Measurements from ENCODE around the gene SRGAP1. TPM values are rescaled to one million over a fixed set of nuclear protein-coding genes. Genes with fewer than 3 reads are reported as not detected.

Gene SRGAP1
- total and polyA plus RNA-seq, 9 donors, result 2.8 to 17.9 (median 8.6) TPM

DNA sequence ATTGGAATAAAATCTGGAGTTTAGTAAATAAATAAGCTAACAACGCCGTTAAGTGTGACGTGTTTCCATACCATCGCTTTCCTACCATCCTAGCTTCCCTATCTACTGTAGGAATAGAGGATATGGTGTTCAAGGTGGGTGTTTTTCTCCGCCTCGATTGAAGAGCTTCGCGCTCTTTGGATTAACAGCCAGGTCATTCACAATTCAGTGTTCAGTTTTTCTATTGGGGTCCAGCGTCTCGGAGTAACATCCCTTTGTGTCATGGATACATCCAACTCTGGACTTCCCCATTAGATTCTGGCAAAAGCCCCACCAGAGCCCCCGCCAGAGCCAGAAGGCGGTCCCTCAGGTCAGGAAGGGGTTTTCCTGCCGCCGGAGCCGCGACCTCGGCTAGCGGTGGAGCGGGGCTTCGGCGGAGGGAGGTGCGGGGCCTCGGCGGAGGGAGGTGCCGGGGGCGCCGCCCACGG, 1.2 kb upstream of the SRGAP1 start:
- WGBS, 3 donors, result 2 to 6% (median 4%) methylated on average over 21 to 28 of the region's 28 CpGs
- Histone ChIP-seq H3K4me3 (peak overlapping the region; percentile 83), H3K36me3 (no peaks in the 10 kb centered on the region), H3K9me3 (no peaks in the 10 kb centered on the region), H3K27me3 (no peaks in the 10 kb centered on the region), H3K4me1 (ENCODE audit: insufficient read depth) (peaks cover 5% of the 10 kb centered on the region), H3K27ac (peak overlapping the region; percentile 90 to 93)
- no peak for DNase-seq
- intact Hi-C loops (cut with DNase I), result loop anchor here in 3 of 4 donors (5.0 to 10.0 kb wide), 4 partner anchors 92 to 414 kb away; partner anchors contain the start of gene KICS2 (in 1 of the 3)
- TF ChIP-seq POLR2A (IDR thresholded peaks at IDR 0.05) (no peak), EP300 (IDR thresholded peaks at IDR 0.05) (no peak)
- TF ChIP-seq, protein P1, sequence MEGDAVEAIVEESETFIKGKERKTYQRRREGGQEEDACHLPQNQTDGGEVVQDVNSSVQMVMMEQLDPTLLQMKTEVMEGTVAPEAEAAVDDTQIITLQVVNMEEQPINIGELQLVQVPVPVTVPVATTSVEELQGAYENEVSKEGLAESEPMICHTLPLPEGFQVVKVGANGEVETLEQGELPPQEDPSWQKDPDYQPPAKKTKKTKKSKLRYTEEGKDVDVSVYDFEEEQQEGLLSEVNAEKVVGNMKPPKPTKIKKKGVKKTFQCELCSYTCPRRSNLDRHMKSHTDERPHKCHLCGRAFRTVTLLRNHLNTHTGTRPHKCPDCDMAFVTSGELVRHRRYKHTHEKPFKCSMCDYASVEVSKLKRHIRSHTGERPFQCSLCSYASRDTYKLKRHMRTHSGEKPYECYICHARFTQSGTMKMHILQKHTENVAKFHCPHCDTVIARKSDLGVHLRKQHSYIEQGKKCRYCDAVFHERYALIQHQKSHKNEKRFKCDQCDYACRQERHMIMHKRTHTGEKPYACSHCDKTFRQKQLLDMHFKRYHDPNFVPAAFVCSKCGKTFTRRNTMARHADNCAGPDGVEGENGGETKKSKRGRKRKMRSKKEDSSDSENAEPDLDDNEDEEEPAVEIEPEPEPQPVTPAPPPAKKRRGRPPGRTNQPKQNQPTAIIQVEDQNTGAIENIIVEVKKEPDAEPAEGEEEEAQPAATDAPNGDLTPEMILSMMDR (IDR thresholded peaks at IDR 0.05), result no peak

DNA sequence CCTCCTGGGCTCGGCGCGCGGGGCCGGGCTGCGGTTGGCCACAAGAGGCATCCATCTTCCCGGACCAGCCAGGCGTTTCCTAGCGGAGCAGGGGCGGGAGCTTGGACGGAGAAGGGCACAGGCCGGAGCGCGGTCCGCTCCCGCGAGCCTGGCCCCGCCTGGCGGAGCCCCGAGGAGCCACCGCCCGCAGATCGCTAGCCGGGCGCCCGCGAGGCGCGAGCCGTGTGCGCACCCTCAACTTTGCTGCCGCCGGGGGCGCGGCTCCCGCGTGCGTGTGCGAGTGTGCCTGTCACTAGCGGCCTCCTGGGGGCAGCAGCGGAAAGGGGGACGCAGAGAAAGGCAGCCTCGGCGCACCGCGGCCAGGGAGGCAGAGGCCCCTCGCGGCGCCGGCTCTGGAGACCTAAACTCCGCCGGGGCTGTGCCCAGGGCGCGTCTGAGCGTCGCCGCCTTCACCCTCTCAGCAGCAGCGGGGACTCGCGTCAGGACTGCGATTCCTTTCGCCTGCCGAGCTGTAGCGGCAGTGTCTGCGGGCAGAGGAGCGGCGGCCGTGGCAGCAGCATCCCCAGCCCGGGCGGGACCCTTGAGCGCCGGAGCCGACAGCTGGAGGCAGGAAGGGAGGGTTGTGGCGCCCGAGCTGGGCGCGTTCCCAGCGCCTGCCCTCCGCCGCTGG, 644 bp upstream of the SRGAP1 start:
- Histone ChIP-seq H3K4me3 (peak overlapping the region; percentile 83), H3K36me3 (no peaks in the 10 kb centered on the region), H3K27ac (peak overlapping the region; percentile 90 to 93), H3K4me1 (ENCODE audit: insufficient read depth) (peaks cover 6% of the 10 kb centered on the region), H3K27me3 (no peaks in the 10 kb centered on the region), H3K9me3 (no peaks in the 10 kb centered on the region)
- intact Hi-C loops (cut with DNase I), result loop anchor here in 3 of 4 donors (2.0 to 10.0 kb wide), 5 partner anchors 91 to 413 kb away; partner anchors contain the start of gene KICS2 (in 1 of the 3)
- 0 to 1% (median 0%) methylated on average over 30 to 80 of the region's 80 CpGs for WGBS, 3 donors
- DNase-seq, result peak; percentile 93 to 96 (median 94)
- TF ChIP-seq POLR2A (IDR thresholded peaks at IDR 0.05), result peak; percentile 40
- TF ChIP-seq EP300 (IDR thresholded peaks at IDR 0.05), result no peak
- TF ChIP-seq, protein P1 (IDR thresholded peaks at IDR 0.05), result peak; percentile 89 to 100 (median 99)

DNA sequence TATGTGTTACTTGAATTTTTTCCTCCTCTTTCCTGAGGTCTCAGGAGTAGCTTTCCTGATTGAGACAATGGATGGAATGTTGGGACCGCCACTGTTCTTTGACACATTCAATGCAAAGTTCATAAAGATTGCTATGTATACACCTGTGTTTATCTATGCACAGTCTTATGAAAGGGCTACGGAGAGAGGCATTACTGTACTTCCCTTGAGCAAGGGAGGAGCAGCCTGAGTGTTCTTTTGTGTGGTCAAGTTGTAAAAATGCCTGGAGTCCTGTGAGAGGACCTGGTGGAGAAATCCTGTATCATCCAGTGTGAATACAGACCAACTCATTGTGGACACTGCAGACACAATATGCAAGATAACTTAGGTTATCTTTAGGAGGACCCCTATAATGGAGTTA, 1.2 kb downstream of the SRGAP1 start:
- Histone ChIP-seq H3K36me3 (no peaks in the 10 kb centered on the region), H3K4me3 (peak overlapping the region; percentile 83), H3K4me1 (ENCODE audit: insufficient read depth) (peaks cover 6% of the 10 kb centered on the region), H3K27me3 (no peaks in the 10 kb centered on the region), H3K9me3 (no peaks in the 10 kb centered on the region), H3K27ac (no peak overlapping the region)
- 24 to 36% (median 34%) methylated on average over 2 of the region's 2 CpGs for WGBS, 3 donors
- intact Hi-C loops (cut with DNase I), result loop anchor here in 2 of 4 donors (2.0 to 10.0 kb wide), 4 partner anchors 89 to 379 kb away; partner anchors contain the start of gene KICS2 (in 1 of the 2)
- no peak for TF ChIP-seq POLR2A (IDR thresholded peaks at IDR 0.05)
- TF ChIP-seq, protein P1 (IDR thresholded peaks at IDR 0.05), result no peak
- TF ChIP-seq EP300 (IDR thresholded peaks at IDR 0.05), result no peak
- DNase-seq, result no peak

DNA sequence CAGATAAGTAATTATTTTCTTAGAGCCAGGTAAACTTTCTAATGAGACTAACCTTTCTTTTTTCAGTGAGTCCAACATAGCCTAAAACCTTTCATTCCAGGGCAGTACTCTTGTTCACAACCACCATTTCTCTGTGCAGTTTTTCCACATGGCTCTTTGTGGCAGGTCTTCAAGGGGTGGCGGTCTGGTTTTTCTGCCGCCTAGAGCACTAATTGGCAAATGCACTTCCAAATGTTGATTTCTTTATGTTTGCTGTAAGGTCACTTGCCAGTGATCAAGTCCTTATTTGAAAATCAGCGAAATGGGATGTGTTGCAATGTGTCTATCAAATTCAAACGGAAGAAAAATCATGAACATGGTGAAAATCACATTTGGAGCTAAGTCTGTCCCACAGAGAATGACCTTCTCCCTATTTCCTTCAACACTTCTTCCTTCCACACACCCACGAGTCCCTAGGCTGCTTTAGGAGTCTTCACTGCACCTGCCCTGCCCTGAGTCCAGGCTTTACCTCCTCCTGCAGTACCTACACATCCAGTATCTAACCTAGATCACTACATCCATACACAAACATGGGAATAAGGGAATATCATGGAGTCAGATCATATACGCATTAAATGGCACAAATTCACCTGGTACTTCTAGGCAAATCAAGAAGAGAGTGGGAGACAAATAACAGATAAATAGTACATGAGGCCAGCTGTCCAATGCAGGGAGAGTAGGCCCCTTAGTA, 1.9 kb downstream of the SRGAP1 start:
- no peaks in the 10 kb centered on the region for H3K27me3 ChIP-seq
- no peak overlapping the region for H3K27ac ChIP-seq
- no peak overlapping the region for H3K4me3 ChIP-seq
- H3K9me3 ChIP-seq, result no peaks in the 10 kb centered on the region
- H3K4me1 ChIP-seq (ENCODE audit: insufficient read depth), result peaks cover 6% of the 10 kb centered on the region
- DNase-seq, result no peak
- WGBS, 3 donors, result 88 to 92% (median 91%) methylated on average over 6 of the region's 6 CpGs
- TF ChIP-seq POLR2A (IDR thresholded peaks at IDR 0.05), result no peak
- TF ChIP-seq, protein P1 (IDR thresholded peaks at IDR 0.05), result no peak
- TF ChIP-seq EP300 (IDR thresholded peaks at IDR 0.05), result no peak
- intact Hi-C loops (cut with DNase I), result loop anchor here in 2 of 4 donors (5.0 to 10.0 kb wide), 3 partner anchors 88 to 378 kb away; partner anchors contain the start of gene KICS2 (in 1 of the 2)
- H3K36me3 ChIP-seq, result no peaks in the 10 kb centered on the region
